ENCODE data around the gene ZC3H18.

ZC3H18 gene

DNA sequence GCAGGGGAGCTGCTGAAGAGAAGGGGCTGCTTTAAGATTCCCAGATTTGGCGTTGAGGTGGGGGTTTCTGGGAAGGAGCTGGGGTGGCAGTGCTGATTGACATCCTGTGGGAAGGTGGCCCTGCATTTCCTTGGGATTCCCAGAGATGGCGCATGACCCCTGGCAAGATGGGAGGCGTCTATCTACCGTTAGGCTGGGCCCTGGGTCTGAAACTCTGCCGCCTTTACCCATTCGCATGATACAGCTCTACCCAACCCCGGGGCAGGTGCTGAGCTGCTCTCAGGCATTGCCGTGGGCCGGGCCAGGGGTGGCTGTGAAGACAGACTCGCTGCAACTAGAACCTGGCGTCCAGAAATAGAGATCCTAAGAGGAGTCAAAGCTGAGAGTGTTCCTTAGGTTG lies 102.6 kb downstream of the ZC3H18 start:
- no peak overlapping the region for H3K4me3 ChIP-seq (ENCODE audit: low read depth, low read length)
- TF ChIP-seq, protein P1, sequence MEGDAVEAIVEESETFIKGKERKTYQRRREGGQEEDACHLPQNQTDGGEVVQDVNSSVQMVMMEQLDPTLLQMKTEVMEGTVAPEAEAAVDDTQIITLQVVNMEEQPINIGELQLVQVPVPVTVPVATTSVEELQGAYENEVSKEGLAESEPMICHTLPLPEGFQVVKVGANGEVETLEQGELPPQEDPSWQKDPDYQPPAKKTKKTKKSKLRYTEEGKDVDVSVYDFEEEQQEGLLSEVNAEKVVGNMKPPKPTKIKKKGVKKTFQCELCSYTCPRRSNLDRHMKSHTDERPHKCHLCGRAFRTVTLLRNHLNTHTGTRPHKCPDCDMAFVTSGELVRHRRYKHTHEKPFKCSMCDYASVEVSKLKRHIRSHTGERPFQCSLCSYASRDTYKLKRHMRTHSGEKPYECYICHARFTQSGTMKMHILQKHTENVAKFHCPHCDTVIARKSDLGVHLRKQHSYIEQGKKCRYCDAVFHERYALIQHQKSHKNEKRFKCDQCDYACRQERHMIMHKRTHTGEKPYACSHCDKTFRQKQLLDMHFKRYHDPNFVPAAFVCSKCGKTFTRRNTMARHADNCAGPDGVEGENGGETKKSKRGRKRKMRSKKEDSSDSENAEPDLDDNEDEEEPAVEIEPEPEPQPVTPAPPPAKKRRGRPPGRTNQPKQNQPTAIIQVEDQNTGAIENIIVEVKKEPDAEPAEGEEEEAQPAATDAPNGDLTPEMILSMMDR (IDR thresholded peaks at IDR 0.05; ENCODE audit: borderline replicate concordance, insufficient read depth, low read depth, low read length) = no peak

DNA sequence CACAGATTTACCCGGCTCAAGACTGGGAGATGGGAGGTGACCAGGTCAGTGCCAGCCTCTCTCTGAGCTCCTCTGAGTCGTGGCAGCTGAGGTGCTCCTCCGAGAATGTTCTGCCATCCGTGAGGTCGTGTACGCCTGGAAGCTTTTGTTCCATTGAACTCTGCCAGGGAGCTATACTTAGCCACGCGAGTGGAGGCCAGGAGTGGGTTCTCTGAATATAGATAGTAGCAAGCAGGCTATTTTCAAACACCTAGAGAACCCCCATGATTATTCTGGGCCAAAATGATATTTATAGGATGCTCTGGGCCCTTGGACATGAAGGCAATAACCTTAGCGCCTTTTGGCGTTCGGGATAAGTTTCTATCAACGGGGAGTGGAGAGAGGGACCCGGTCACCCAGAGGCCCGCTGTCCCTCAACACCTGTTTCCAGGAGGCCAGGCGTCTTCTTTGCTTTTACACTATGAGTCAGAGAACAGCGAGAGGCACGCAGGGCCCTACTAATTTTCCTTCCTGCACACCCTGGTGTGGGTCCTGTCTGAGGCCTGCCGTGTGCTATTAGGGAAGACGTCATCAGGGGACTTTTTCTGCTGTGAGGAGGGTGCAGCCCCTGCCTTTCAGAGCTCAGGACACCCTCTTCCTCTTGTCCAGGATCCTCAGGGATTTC lies 103.6 kb downstream of the ZC3H18 start:
- no peak overlapping the region for H3K4me3 ChIP-seq (ENCODE audit: low read depth, low read length)
- TF ChIP-seq, protein P1 (IDR thresholded peaks at IDR 0.05; ENCODE audit: borderline replicate concordance, insufficient read depth, low read depth, low read length) = no peak

DNA sequence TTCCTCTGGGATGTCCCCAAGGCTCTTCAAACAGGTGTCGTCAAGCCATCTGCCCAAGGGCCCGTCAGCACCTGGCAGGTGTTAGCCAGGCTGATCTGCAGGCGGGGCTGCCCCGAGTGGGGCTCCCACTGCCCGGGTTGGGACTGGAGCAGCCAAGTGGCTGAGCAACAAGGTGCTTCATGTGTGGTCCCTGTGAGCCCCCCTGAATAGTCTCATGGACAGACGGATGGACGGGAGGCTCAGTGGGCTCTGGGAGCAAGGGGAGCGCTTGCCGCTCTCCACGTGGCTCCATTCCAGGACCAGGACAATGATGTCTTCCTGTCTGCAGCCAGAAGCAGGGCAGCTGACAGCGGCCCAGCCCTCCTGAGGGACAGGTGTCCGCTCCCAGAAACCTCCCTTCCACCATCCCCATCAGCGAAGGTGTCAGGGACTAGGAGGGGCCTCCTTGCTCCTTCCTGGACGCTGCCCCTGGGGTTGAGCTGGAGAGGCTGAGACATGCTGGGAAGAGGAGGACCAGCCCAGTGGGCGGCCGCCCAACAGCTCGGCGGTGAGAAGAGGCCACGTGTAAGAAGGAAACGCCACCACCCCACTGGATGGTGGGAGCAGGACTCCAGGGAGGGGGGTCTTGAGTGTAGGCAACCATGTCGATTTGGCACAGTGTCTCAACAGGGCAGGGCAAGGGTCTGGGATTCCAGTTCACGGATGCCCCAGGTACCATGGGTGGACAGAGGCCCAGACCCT lies 106.5 kb downstream of the ZC3H18 start:
- TF ChIP-seq, protein P1 (IDR thresholded peaks at IDR 0.05; ENCODE audit: borderline replicate concordance, insufficient read depth, low read depth, low read length) = no peak
- no peak overlapping the region for H3K4me3 ChIP-seq (ENCODE audit: low read depth, low read length)

DNA sequence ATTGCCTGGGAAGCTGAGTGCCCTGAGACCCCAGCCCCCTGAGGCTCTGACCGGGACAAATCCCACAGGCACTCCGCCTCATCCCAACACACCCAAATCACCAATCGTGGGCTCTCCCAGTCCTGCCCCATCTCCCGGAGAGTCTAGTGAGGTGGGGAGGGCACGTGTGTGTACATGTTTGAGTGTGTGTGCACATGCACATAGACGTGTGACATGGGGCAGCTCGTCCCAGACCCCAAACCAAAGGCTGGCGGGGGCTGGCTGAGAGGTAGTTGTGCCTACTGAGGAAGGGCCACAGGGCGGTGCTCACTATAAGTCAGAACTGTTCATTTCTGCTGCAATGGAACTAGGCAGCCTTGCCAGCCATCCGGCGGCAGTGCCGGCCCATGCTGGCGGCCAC lies 107.5 kb downstream of the ZC3H18 start:
- H3K4me3 ChIP-seq (ENCODE audit: low read depth, low read length) = no peak overlapping the region
- TF ChIP-seq, protein P1 (IDR thresholded peaks at IDR 0.05; ENCODE audit: borderline replicate concordance, insufficient read depth, low read depth, low read length) = no peak

DNA sequence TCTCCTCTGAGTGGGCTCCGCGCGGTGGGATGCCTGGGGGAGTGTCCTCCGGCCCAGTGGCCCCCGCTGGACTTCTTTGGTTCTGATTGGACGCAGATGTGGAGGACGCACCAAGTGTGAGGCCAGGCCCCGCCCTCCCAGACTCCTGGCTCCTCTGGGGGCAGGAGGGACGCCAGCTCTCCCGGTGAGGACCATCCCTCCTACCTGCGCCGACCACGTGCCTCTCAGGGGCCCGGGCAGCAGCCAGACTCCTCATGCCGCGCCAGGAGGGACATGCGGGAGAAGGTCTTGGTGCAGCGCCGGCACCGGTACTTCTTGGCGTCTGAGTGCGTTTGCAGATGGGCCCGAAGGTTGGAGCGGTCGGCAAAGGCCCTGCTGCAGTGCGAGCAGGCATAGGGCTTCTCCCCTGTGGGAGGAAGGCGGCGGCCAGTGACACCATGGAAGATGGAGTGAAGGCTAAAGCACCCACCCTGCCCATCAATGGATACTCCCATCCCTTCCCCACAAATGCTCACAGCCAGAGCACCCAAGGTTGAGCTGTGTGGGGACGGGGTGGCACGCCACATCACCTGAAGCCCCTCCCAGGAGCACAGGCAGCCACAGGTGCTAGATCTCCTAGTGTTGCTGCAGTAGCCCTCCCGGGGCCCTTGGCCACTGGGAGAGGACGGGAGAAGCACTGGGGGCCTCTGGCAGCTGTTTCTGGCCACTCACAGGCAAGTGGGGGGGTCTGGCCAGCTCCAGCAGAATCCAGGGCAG lies 108.2 kb downstream of the ZC3H18 start:
- H3K4me3 ChIP-seq (ENCODE audit: low read depth, low read length) = no peak overlapping the region
- TF ChIP-seq, protein P1 (IDR thresholded peaks at IDR 0.05; ENCODE audit: borderline replicate concordance, insufficient read depth, low read depth, low read length) = no peak

DNA sequence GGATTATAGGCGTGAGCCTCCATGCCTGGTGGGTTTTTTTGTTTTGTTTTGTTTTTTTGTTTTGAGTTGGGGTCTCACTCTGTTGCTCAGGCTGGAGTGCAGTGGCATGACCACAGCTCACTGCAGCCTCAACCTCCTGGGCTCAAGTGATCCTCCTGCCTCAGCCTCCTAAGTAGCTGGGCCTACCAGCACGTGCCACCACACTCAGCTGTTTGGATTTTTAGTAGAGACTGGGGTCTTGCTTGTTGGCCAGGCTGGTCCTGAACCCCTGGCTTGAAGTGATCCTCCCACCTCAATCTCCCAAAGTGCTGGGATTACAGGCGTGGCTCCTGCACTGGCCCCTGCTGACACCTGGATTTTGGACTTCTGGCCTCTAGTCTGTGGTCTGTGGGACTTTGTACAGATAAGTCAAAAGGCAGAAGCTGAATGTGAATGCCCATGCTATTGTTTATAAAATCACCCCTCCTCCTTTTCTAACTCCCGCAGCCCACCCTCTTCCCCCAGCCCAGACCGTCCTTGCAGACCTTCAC lies 110.4 kb downstream of the ZC3H18 start:
- TF ChIP-seq, protein P1 (IDR thresholded peaks at IDR 0.05; ENCODE audit: borderline replicate concordance, insufficient read depth, low read depth, low read length) = no peak
- H3K4me3 ChIP-seq (ENCODE audit: low read depth, low read length) = peak overlapping the region; percentile 34
